Panc1 (cell line): Measurements from ENCODE around the gene GRM7.

Experiments
- CTCF ChIP-seq: fragments of 450-650 bp; IDR thresholded peaks from 2 replicates; pipeline ENCODE4 v1.5.1; 2017; ENCODE audit warnings: mild to moderate bottlenecking
- POLR2AphosphoS5 ChIP-seq: IDR thresholded peaks from 2 replicates; pipeline ENCODE4 v1.6.1; 2012; ENCODE audit warnings: mild to moderate bottlenecking, low read depth, low read length, moderate library complexity

- TF ChIP-seq CTCF, result no peak
- TF ChIP-seq POLR2AphosphoS5, result no peak
Observed at GRCh38 chr3:7700539-7700938, 839.6 kb downstream of the GRM7 start.
